Activated T-cell treated with anti-CD3 and anti-CD28 coated beads, Interleukin-2, amount 50 U/mL, for 72 hours (primary cell): Measurements from ENCODE around the gene MAPK8. TPM values are rescaled to one million over a fixed set of nuclear protein-coding genes. Genes with fewer than 3 reads are reported as not detected.
"Not testable (repeated sequence)": the region's sequence is repeated elsewhere in the genome, so short reads cannot be mapped to it uniquely, and the experiment has no call there.

Experiments
- ATAC-seq, 2 donors: fragments of 150-1000 bp; cut with Tn5 transposase; replicated peaks in 1 of 2; 2 replicates each; pipeline ENCODE4 v1.10.0; 2021; ENCODE audit warnings: moderate library complexity in 2 of 2, mild to moderate bottlenecking in 1 of 2
- DNase-seq, 2 donors: peaks; one replicate each; pipeline ENCODE4 v3.0.0; 2021 to 2022; ENCODE audit warnings: mixed read lengths in 1 of 2
- H3K27ac Mint-ChIP-seq: one replicate; pipeline ENCODE4 v1.8.0; 2022; ENCODE audit warnings: mild to moderate bottlenecking, moderate library complexity, mixed read lengths
- H3K27me3 Mint-ChIP-seq: one replicate; pipeline ENCODE4 v1.8.0; 2022; ENCODE audit warnings: low read depth, mixed read lengths
- H3K36me3 Mint-ChIP-seq, 2 donors: one replicate each; pipeline ENCODE4 v1.8.0; 2022; ENCODE audit warnings: mixed read lengths in 2 of 2, mild to moderate bottlenecking in 1 of 2; ENCODE audit not compliant: insufficient read depth in 2 of 2
- H3K4me1 Mint-ChIP-seq: one replicate; pipeline ENCODE4 v1.8.0; 2022; ENCODE audit warnings: low read depth, mixed read lengths
- H3K4me3 Mint-ChIP-seq, 2 donors: one replicate each; pipeline ENCODE4 v1.8.0; 2022; ENCODE audit warnings: mild to moderate bottlenecking in 2 of 2, mixed read lengths in 2 of 2, moderate library complexity in 2 of 2
- H3K9me3 Mint-ChIP-seq, 2 donors: one replicate each; pipeline ENCODE4 v1.8.0; 2022; ENCODE audit warnings: mixed read lengths in 2 of 2
- total RNA-seq, 2 donors: library from RNA; stranded (reverse); gene quantifications; one replicate each; pipeline ENCODE4 v1.2.3, GENCODE V29; 2022

The MAPK8 gene
- total RNA-seq, 2 donors from 2014 or later: 43.3 to 60.2 TPM

- Mint-ChIP-seq H3K27me3 (no peaks in the 10 kb centered on the region), H3K27ac (no peak overlapping the region), H3K4me1 (no peaks in the 10 kb centered on the region), H3K9me3 (no peaks in the 10 kb centered on the region), H3K36me3 (peaks cover 7 to 12% of the 10 kb centered on the region in 2 donors), H3K4me3 (no peak overlapping the region)
- DNase-seq: no peak
- ATAC-seq: peak in 1 of 2 donors; percentile 26
These were observed 99.7 kb downstream of the MAPK8 start for GRCh38 chr10:48406204-48406603.

DNA sequence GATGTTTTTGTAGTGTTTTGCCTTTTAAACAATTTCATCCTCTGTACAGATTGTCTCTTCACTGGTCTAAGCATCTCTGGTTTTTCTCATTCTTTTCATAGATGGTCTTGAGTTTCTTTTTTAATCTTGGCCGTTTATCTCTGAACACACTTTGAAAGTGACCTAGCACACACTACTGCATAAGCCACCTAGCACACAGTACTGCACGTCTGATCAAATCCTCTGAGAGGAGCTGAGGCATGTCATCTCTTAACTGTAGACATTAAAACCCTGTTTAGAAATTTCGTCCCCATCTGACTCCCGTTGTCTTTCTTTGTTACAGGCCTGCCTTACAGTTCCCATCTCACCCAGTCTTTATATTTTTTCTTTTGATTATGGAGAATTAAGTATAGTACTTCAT lies 100.2 kb downstream of the MAPK8 start:
- DNase-seq: no peak
- no peak overlapping the region for H3K27ac Mint-ChIP-seq
- H3K36me3 Mint-ChIP-seq: peaks cover 9 to 17% of the 10 kb centered on the region in 2 donors
- no peaks in the 10 kb centered on the region for H3K27me3 Mint-ChIP-seq
- no peak for ATAC-seq
- no peaks in the 10 kb centered on the region for H3K4me1 Mint-ChIP-seq
- peaks cover 0 to 2% of the 10 kb centered on the region in 2 donors for H3K9me3 Mint-ChIP-seq
- no peak overlapping the region for H3K4me3 Mint-ChIP-seq

DNA sequence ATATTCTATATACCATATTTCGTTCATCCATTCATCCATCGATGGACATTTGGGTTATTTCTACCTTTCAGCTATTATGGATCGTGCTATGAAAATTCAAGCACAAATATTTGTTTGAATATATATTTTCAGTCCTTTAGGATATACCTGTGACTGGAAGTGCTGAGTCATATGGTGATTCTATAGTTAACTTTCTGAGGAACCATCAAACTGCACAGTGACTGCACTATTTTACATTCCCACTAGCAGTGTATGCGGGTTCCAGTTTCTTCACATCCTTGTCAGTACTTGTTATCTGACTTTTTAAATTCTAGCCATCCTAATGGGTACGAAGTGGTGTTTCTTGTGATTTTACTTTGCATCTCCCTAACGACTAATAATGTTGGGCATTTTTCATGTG lies 104.0 kb downstream of the MAPK8 start:
- Mint-ChIP-seq H3K4me3 (no peak overlapping the region), H3K4me1 (no peaks in the 10 kb centered on the region), H3K9me3 (peaks cover 5 to 8% of the 10 kb centered on the region in 2 donors), H3K36me3 (peaks cover 17 to 33% of the 10 kb centered on the region in 2 donors), H3K27me3 (no peaks in the 10 kb centered on the region), H3K27ac (no peak overlapping the region)
- DNase-seq: no peak
- no peak for ATAC-seq

- ATAC-seq: no peak
- H3K4me3 Mint-ChIP-seq: no peak overlapping the region
- no peak for DNase-seq
These were observed 105.0 kb downstream of the MAPK8 start for GRCh38 chr10:48411510-48411909.

GRCh38 chr10:48412081-48412480 lies 105.6 kb downstream of the MAPK8 start:
- Mint-ChIP-seq H3K9me3 (peaks cover 5 to 8% of the 10 kb centered on the region in 2 donors), H3K4me1 (no peaks in the 10 kb centered on the region), H3K27me3 (no peaks in the 10 kb centered on the region)

More at GRCh38 chr10:48411510-48411909, 105.0 kb downstream of the MAPK8 start:
- Mint-ChIP-seq H3K27me3 (no peaks in the 10 kb centered on the region), H3K36me3 (peaks cover 17 to 32% of the 10 kb centered on the region in 2 donors), H3K27ac (no peak overlapping the region), H3K4me1 (no peaks in the 10 kb centered on the region), H3K9me3 (peaks cover 5 to 8% of the 10 kb centered on the region in 2 donors)

DNA sequence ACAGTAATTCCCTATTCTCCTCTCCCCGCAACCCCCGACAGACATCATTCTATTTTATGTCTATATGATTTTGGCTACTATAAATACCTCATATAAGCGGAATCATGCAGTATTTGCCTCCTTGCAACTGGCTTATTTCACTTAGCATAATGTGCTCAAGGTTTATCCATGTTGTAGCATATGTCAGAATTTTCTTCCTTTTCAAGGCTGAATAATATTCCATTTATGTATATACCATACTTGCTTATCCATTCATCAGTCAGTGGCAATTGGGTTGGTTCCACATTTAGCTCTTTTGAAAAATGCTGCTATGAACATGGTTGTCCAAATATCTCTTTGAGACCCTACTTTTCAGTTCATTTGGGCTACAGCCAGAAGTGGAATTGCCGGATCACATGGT lies 106.5 kb downstream of the MAPK8 start:
- Mint-ChIP-seq H3K27ac (no peak overlapping the region), H3K4me3 (no peak overlapping the region), H3K27me3 (no peaks in the 10 kb centered on the region), H3K4me1 (no peaks in the 10 kb centered on the region), H3K36me3 (peaks cover 17 to 32% of the 10 kb centered on the region in 2 donors), H3K9me3 (peaks cover 5 to 8% of the 10 kb centered on the region in 2 donors)
- no peak for ATAC-seq
- DNase-seq: no peak

More at GRCh38 chr10:48412081-48412480, 105.6 kb downstream of the MAPK8 start:
- no peak for ATAC-seq
- DNase-seq: no peak
- peaks cover 17 to 32% of the 10 kb centered on the region in 2 donors for H3K36me3 Mint-ChIP-seq
- H3K27ac Mint-ChIP-seq: no peak overlapping the region
- no peak overlapping the region for H3K4me3 Mint-ChIP-seq

DNA sequence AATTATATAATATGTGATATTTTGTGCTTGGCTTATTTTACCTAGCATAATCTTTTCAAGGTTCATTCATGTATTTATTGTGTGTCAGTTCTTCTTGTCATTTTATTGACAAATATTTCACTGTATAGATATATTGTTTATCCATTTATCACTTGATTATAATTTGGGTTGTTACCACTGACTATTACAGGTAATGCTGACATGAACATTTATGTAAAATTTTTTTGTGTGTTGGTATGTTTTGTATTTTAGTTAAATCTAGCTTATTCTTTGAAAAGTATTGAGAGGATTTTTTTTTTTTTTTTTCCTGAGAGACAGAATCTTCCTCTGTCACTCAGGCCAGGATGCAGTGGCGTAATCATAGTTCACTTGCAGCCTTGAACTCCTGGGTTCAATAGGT lies 107.7 kb downstream of the MAPK8 start:
- Mint-ChIP-seq H3K27ac (no peak overlapping the region), H3K9me3 (peaks cover 5 to 8% of the 10 kb centered on the region in 2 donors), H3K4me1 (no peaks in the 10 kb centered on the region), H3K36me3 (peaks cover 17 to 32% of the 10 kb centered on the region in 2 donors), H3K4me3 (no peak overlapping the region), H3K27me3 (no peaks in the 10 kb centered on the region)
- ATAC-seq (no peak), DNase-seq (no peak)

GRCh38 chr10:48414778-48415177 lies 108.3 kb downstream of the MAPK8 start:
- H3K27me3 Mint-ChIP-seq: no peaks in the 10 kb centered on the region
- H3K9me3 Mint-ChIP-seq: peaks cover 5 to 8% of the 10 kb centered on the region in 2 donors
- no peak for ATAC-seq
- DNase-seq: no peak
- H3K27ac Mint-ChIP-seq: no peak overlapping the region
- H3K36me3 Mint-ChIP-seq: peaks cover 17 to 32% of the 10 kb centered on the region in 2 donors
- H3K4me3 Mint-ChIP-seq: no peak overlapping the region
- no peaks in the 10 kb centered on the region for H3K4me1 Mint-ChIP-seq

GRCh38 chr10:48416584-48417232 lies 110.2 kb downstream of the MAPK8 start:
- Mint-ChIP-seq H3K27ac (no peak overlapping the region), H3K27me3 (no peaks in the 10 kb centered on the region), H3K4me3 (no peak overlapping the region), H3K4me1 (no peaks in the 10 kb centered on the region), H3K9me3 (peaks cover 3 to 8% of the 10 kb centered on the region in 2 donors), H3K36me3 (peaks cover 9 to 16% of the 10 kb centered on the region in 2 donors)
- no peak for ATAC-seq
- DNase-seq: no peak

DNA sequence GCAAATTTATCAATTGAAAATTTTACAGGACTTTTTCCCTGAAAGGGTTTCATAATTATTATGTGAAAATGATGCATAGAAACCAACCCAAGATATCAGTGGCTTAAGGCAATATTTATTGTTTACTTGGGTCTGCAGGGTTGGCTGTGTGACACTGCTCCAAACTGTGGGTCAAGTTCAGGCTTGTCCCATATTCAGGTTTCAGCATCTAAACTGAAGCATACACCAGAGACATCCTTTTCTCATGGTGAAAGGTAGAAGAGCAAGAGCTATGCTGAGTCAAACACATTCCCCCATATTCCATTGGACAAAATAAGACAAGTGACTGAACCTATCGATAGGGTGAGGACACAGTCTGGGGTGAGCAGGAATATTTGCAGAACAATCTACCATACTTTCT lies 110.9 kb downstream of the MAPK8 start:
- Mint-ChIP-seq H3K9me3 (peaks cover 2 to 3% of the 10 kb centered on the region in 2 donors), H3K27me3 (no peaks in the 10 kb centered on the region), H3K4me1 (no peaks in the 10 kb centered on the region), H3K36me3 (peaks cover 6 to 9% of the 10 kb centered on the region in 2 donors), H3K27ac (no peak overlapping the region), H3K4me3 (no peak overlapping the region)
- no peak for DNase-seq
- ATAC-seq: no peak

DNA sequence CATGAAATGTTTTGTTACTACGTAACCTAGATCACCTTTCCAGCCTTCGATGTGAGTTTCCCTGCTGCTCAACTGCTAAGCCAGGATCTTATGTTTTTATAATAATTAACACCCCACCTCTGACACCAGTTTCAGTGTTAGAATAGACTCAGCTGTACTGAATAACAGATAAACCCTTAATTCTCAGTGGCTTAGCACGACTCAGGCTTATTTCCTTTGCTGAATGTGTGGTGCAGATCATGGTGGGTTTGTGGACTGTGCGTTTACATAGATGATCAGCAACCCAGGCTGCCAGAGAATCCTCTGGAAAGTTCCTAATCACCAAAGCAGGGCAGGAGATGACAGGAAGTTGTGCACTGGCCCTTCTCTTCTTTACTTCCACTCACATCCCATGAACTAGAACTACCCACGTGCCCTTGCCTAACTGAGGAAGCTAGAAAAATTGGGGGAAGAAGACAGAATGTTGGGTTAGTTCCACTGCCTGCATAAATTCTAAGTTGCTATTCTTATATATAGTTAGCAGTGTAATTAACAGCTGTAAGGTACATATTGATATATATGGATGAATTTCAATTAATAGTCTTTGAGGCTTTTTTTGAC lies 111.8 kb downstream of the MAPK8 start:
- Mint-ChIP-seq H3K36me3 (peaks cover 2% of the 10 kb centered on the region in 2 donors), H3K4me3 (no peak overlapping the region), H3K4me1 (no peaks in the 10 kb centered on the region), H3K27me3 (no peaks in the 10 kb centered on the region), H3K27ac (no peak overlapping the region), H3K9me3 (no peaks in the 10 kb centered on the region)
- DNase-seq (no peak), ATAC-seq (no peak)

DNA sequence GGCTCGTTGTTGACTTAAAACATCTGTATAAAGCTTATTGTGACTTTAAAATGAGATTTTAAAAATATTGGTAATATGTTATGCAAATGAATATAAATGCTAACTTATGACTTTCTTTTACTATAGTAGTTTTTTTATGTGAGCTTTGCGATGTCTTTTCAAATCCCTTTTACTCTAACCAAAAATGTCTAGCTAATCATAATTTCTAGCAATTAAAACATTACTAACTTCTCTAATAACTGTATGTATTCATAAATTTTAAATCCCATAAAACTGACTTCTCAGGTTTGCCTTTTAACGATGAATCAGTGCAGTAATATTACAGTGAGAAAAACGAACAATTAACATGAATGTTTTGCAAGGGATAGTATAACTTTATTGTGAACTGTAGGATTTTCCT lies 113.2 kb downstream of the MAPK8 start:
- Mint-ChIP-seq H3K9me3 (no peaks in the 10 kb centered on the region), H3K36me3 (peaks cover 2% of the 10 kb centered on the region in 2 donors), H3K4me3 (no peak overlapping the region), H3K27ac (no peak overlapping the region), H3K4me1 (no peaks in the 10 kb centered on the region), H3K27me3 (no peaks in the 10 kb centered on the region)
- DNase-seq (no peak), ATAC-seq (no peak)

DNA sequence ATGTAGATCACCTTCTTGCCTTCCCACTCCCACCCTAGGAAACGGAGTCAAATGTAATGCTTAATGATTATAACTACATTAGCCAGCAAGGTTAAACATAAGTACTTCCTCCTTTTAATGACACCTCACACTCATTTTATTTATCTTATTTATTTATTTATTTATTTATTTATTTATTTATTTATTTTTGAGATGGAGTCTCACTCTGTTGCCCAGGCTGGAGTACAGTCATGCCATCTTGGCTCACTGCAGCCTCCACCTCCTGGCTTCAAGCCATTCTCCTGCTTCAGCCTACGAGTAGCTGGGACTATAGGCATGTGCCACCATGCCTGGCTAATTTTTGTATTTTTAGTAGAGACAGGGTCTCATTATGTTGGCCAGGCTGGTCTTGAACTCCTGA lies 115.4 kb downstream of the MAPK8 start:
- H3K4me1 Mint-ChIP-seq, H3K27me3 Mint-ChIP-seq, H3K4me3 Mint-ChIP-seq, H3K9me3 Mint-ChIP-seq, H3K36me3 Mint-ChIP-seq, ATAC-seq, DNase-seq, H3K27ac Mint-ChIP-seq: not testable (repeated sequence)

- Mint-ChIP-seq H3K27ac (no peak overlapping the region), H3K36me3 (no peaks in the 10 kb centered on the region), H3K4me3 (no peak overlapping the region), H3K27me3 (no peaks in the 10 kb centered on the region), H3K9me3 (no peaks in the 10 kb centered on the region), H3K4me1 (no peaks in the 10 kb centered on the region)
- DNase-seq (no peak), ATAC-seq (no peak)
These were observed 117.4 kb downstream of the MAPK8 start for GRCh38 chr10:48423884-48424283.
